Vagina (tissue), 2 donors: ENCODE results near the gene IL1RAPL2. TPM values are rescaled to one million over a fixed set of nuclear protein-coding genes. Genes with fewer than 3 reads are reported as not detected.

Source experiments
- DNase-seq, 2 donors: peaks; one replicate each; pipeline ENCODE4 v3.0.0-alpha.2; 2017; ENCODE audit errors: extremely low spot score in 2 of 2
- H3K27ac ChIP-seq: fragments of 200-600 bp; sonication (generic); one replicate; pipeline ENCODE4 v1.5.1; 2019
- H3K27me3 ChIP-seq: fragments of 200-600 bp; sonication (generic); one replicate; pipeline ENCODE4 v1.5.1; 2019
- H3K36me3 ChIP-seq, 2 donors: fragments of 200-600 bp; sonication (generic); one replicate each; pipeline ENCODE4 v1.5.1; 2017 to 2019
- H3K4me1 ChIP-seq: fragments of 200-600 bp; sonication (generic); one replicate; pipeline ENCODE4 v1.5.1; 2019
- H3K4me3 ChIP-seq, 2 donors: fragments of 200-600 bp; sonication (generic); 1 replicate in 1 of 2; 2 replicates in 1 of 2; pipeline ENCODE4 v1.5.1; 2016 to 2019
- H3K9me3 ChIP-seq: fragments of 200-600 bp; sonication (generic); one replicate; pipeline ENCODE4 v1.5.1; 2019
- CTCF ChIP-seq, 3 experiments: fragments of 450-650 bp in 2 of 3; fragments of 200-600 bp in 1 of 3; sonication (generic) in 1 of 3; IDR thresholded peaks; one replicate each; pipeline ENCODE4 v1.5.1; 2017 to 2019; ENCODE audit warnings: antibody characterized with exemption in 3 of 3, mild to moderate bottlenecking in 2 of 3, moderate library complexity in 2 of 3
- POLR2A ChIP-seq, 2 donors: fragments of 450-650 bp; IDR thresholded peaks; one replicate each; pipeline ENCODE4 v1.6.1; 2017; ENCODE audit warnings: antibody characterized with exemption in 2 of 2, mild to moderate bottlenecking in 2 of 2, moderate library complexity in 2 of 2
- POLR2AphosphoS5 ChIP-seq, 2 donors: sonication (generic); formaldehyde crosslinking; IDR thresholded peaks; one replicate each; pipeline ENCODE4 v1.9.0; 2017; ENCODE audit warnings: antibody characterized with exemption in 2 of 2, mild to moderate bottlenecking in 2 of 2, low read depth in 1 of 2; ENCODE audit not compliant: insufficient read depth in 1 of 2
- intact Hi-C: fragments of 100-400 bp; cut with DNase I; formaldehyde crosslinking; loops from one replicate; pipeline ENCODE4 v1.15.1; 2023
- total RNA-seq: library from RNA; depleted of rRNA; stranded (reverse); fragments of >200 nt; gene quantifications from one replicate; pipeline ENCODE4 v1.2.3, GENCODE V29; 2016

The IL1RAPL2 gene
- total RNA-seq, 1 donor from 2014 or later, result 0.25 TPM

DNA sequence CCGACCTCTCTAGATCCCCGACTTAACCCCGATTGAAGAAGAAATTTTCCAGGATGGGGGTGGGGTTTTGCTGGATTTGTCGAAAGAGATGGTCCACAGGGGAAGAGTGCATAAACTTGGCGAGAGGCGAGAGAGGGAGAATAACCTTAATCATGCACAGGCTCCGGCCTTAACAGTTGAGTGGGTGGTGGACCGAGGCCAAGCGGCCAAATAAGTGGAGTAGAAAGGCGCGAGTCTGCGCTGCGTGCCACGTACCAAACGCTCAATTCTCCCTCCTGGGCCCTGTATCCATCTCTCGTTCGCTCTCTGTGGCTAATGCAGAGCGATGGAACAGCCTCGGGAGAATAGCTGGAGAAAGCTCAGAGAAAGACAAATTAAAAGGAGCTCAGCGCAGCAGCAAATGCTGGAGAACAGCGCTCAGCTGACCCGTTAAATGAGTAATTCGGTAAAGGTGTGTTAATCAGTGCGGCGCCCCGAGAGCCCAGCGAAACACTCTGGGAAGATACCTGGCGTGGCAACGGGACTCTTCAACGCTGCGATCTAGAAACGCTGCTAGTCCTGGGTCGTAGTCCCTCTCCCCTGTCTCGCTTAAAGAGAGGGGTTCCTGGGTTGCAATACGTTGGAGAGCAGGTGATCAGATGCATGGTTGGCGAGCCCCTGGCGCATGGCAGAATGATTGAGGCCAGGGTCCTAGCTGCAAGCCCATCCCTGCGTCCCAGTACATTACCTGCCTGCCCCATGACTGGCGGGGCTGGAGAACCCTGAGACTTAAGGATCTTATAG is 887 bp upstream of the IL1RAPL2 start:
- no peak for DNase-seq
- no peak overlapping the region for H3K27ac ChIP-seq

GRCh38 chrX:104566681-104567501 is 892 bp downstream of the IL1RAPL2 start:
- Histone ChIP-seq H3K4me3 (peak overlapping the region in 1 of 2 donors; percentile 6), H3K36me3 (no peaks in the 10 kb centered on the region), H3K27me3 (no peaks in the 10 kb centered on the region), H3K27ac (no peak overlapping the region), H3K4me1 (no peaks in the 10 kb centered on the region), H3K9me3 (no peaks in the 10 kb centered on the region)
- no peak for TF ChIP-seq POLR2A (IDR thresholded peaks at IDR 0.05)
- DNase-seq, result no peak
- intact Hi-C loops, result no loop called here

More for the DNA sequence above, 887 bp upstream of the IL1RAPL2 start:
- TF ChIP-seq POLR2A (IDR thresholded peaks at IDR 0.05), result no peak
- no peak for TF ChIP-seq CTCF (IDR thresholded peaks at IDR 0.05)
- no peak for TF ChIP-seq POLR2AphosphoS5 (IDR thresholded peaks at IDR 0.05; ENCODE audit: insufficient read depth in 1 of 2, low read depth in 1 of 2)
- intact Hi-C loops, result no loop called here
- H3K36me3 ChIP-seq, result no peaks in the 10 kb centered on the region
- H3K4me1 ChIP-seq, result no peaks in the 10 kb centered on the region
- H3K27me3 ChIP-seq, result no peaks in the 10 kb centered on the region
- H3K4me3 ChIP-seq, result no peak overlapping the region
- no peaks in the 10 kb centered on the region for H3K9me3 ChIP-seq

DNA sequence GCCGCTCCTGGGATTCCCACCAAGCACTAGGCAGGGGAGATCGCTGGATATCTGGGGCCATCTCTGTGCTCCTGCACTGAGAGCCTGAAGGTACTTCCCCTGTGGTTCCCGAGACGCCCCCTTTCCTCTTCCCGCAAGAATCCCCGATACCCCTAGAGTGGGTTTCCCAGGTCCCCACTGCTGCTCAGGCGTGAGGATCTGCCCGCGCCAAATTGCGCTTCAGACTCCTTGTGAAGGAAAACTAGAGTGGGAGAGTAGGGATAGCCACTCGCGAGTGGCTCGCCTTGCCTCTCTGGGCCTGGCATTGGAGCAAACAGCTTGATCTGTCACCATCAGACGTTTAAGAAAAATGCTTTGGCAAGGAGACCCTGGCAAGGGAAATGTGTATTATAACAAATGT is 1.5 kb downstream of the IL1RAPL2 start:
- Histone ChIP-seq H3K9me3 (no peaks in the 10 kb centered on the region), H3K27me3 (no peaks in the 10 kb centered on the region), H3K27ac (no peak overlapping the region), H3K4me1 (no peaks in the 10 kb centered on the region), H3K36me3 (no peaks in the 10 kb centered on the region), H3K4me3 (peak overlapping the region in 1 of 2 donors; percentile 5)
- no peak for DNase-seq
- no peak for TF ChIP-seq POLR2AphosphoS5 (IDR thresholded peaks at IDR 0.05; ENCODE audit: insufficient read depth in 1 of 2, low read depth in 1 of 2)
- intact Hi-C loops, result no loop called here

- Histone ChIP-seq H3K4me3 (no peak overlapping the region), H3K4me1 (no peaks in the 10 kb centered on the region), H3K27me3 (no peaks in the 10 kb centered on the region), H3K9me3 (no peaks in the 10 kb centered on the region), H3K27ac (no peak overlapping the region), H3K36me3 (no peaks in the 10 kb centered on the region)
- no peak for TF ChIP-seq CTCF (IDR thresholded peaks at IDR 0.05)
- intact Hi-C loops, result no loop called here
- DNase-seq, result no peak
Observed at GRCh38 chrX:104568304-104568915, 2.4 kb downstream of the IL1RAPL2 start.

DNA sequence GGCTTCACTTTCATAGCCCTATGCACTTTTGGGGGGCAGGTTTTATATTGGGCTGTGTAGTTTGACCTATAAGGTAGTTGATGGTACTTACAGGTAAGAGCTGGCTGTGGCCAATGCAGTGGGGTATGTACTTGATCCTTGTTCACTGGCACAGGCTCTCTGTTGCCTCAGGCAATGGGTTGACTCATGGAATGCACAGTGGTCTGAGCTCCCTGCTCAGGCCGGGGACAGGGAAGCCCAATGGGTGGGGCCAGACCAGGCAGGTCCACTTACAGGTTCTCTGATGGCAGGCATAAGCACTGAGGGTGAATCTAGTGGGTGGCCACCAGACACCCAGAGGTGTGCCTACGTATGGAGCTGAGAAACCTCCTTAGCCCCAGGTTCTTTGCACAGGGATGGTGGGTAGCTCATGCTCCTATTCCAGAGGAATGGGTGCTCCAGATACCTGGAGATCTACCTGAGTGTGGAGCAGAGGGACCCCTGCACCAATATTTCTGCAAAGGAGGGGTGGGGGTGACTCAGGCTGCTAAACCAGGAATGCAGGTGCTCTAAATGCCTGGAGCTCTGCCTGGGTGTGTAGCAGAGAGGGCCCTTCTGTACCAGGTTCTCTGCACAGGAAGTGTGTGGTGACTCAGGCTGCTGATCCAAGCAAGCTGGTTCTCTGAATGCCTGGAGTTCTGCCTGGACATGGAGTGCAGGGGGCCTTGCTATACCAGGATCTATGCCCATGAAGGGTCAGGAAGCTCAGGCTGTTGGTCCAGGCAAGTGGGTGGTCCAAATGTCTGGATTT is 52.3 kb downstream of the IL1RAPL2 start:
- H3K27ac ChIP-seq, result no peak overlapping the region
- TF ChIP-seq POLR2A (IDR thresholded peaks at IDR 0.05) (no peak), POLR2AphosphoS5 (IDR thresholded peaks at IDR 0.05; ENCODE audit: insufficient read depth in 1 of 2, low read depth in 1 of 2) (no peak), CTCF (IDR thresholded peaks at IDR 0.05) (no peak)
- no peaks in the 10 kb centered on the region for H3K27me3 ChIP-seq
- H3K4me3 ChIP-seq, result no peak overlapping the region
- H3K9me3 ChIP-seq, result no peaks in the 10 kb centered on the region
- H3K4me1 ChIP-seq, result no peaks in the 10 kb centered on the region
- intact Hi-C loops, result no loop called here
- DNase-seq, result no peak
- no peaks in the 10 kb centered on the region for H3K36me3 ChIP-seq
